T-cell (primary cell): Measurements from ENCODE around the gene ITPR2. TPM values are rescaled to one million over a fixed set of nuclear protein-coding genes. Genes with fewer than 3 reads are reported as not detected.
"Not testable (repeated sequence)": the region's sequence is repeated elsewhere in the genome, so short reads cannot be mapped to it uniquely, and the experiment has no call there.

Source experiments
- ATAC-seq, 4 experiments: fragments of 200-7000 bp in 3 of 4; fragments of 150-1000 bp in 1 of 4; cut with Tn5 transposase; replicated peaks in 1 of 4; 1 replicate in 3 of 4; 2 replicates in 1 of 4; pipeline ENCODE4 v1.10.0; 2021; ENCODE audit warnings: moderate library complexity in 3 of 4, mild to moderate bottlenecking in 2 of 4, moderate number of reproducible peaks in 1 of 4
- CTCF ChIA-PET, 2 donors: fragments of 300-600 bp; sonication (Branson Sonifier 250); formaldehyde crosslinking; loops; one replicate each; lab custom pipeline; 2022; ENCODE audit warnings: antibody characterized with exemption in 2 of 2; lab: Charles Lee
- POLR2A ChIA-PET, 2 donors: fragments of 300-600 bp; sonication (Branson Sonifier 250); formaldehyde crosslinking; loops; one replicate each; lab custom pipeline; 2022; ENCODE audit warnings: antibody characterized with exemption in 2 of 2; lab: Charles Lee
- DNase-seq, 35 experiments: peaks; one replicate each; pipeline versions ENCODE4 v3.0.0 to v3.0.0-alpha.2; 2013 to 2023
- H3K27ac ChIP-seq: one replicate; pipeline ENCODE4 v1.5.1; 2013; ENCODE audit warnings: low read length
- H3K27me3 ChIP-seq, 2 experiments: replicated peaks in 1 of 2; 1 replicate in 1 of 2; 2 replicates in 1 of 2; pipeline versions ENCODE4 v1.6.1 to v1.7.0; 2013; ENCODE audit warnings: low read length in 1 of 2, mixed read lengths in 1 of 2; ENCODE audit not compliant: control insufficient read depth in 2 of 2, insufficient read depth in 2 of 2; ENCODE audit errors: extremely low read depth in 1 of 2
- H3K36me3 ChIP-seq, 2 donors: 1 replicate in 1 of 2; 2 replicates in 1 of 2; pipeline versions ENCODE4 v1.6.1 to v1.7.0; 2013; ENCODE audit warnings: low read length in 1 of 2; ENCODE audit not compliant: control insufficient read depth in 2 of 2, insufficient read depth in 1 of 2; ENCODE audit errors: extremely low read depth in 1 of 2
- H3K4me1 ChIP-seq, 2 experiments: 1 replicate in 1 of 2; 2 replicates in 1 of 2; pipeline versions ENCODE4 v1.6.1 to v1.7.0; 2013; ENCODE audit warnings: low read length in 2 of 2, mixed read lengths in 1 of 2; ENCODE audit not compliant: insufficient read depth in 2 of 2, control insufficient read depth in 1 of 2; ENCODE audit errors: extremely low read depth in 1 of 2
- H3K4me3 ChIP-seq, 2 donors: 1 replicate in 1 of 2; 2 replicates in 1 of 2; pipeline versions ENCODE4 v1.5.1 to v1.7.0; 2013; ENCODE audit warnings: mild to moderate bottlenecking in 2 of 2, low read length in 1 of 2, moderate library complexity in 1 of 2; ENCODE audit not compliant: control insufficient read depth in 1 of 2; ENCODE audit errors: extremely low read depth in 1 of 2
- H3K9me3 ChIP-seq: 2 replicates; pipeline ENCODE4 v1.7.0; 2013
- H3K27ac Mint-ChIP-seq, 2 donors: one replicate each; pipeline ENCODE4 v1.8.0; 2020 to 2021; ENCODE audit warnings: mild to moderate bottlenecking in 2 of 2, mixed read lengths in 2 of 2
- H3K27me3 Mint-ChIP-seq, 2 donors: one replicate each; pipeline ENCODE4 v1.8.0; 2021 to 2022; ENCODE audit warnings: mixed read lengths in 2 of 2
- H3K36me3 Mint-ChIP-seq: one replicate; pipeline ENCODE4 v1.8.0; 2021; ENCODE audit warnings: mixed read lengths
- H3K4me1 Mint-ChIP-seq, 3 donors: one replicate each; pipeline ENCODE4 v1.8.0; 2020 to 2022; ENCODE audit warnings: mixed read lengths in 3 of 3, mild to moderate bottlenecking in 1 of 3
- H3K4me3 Mint-ChIP-seq, 3 donors: one replicate each; pipeline ENCODE4 v1.8.0; 2020 to 2022; ENCODE audit warnings: mild to moderate bottlenecking in 3 of 3, mixed read lengths in 3 of 3, moderate library complexity in 3 of 3
- H3K9me3 Mint-ChIP-seq, 3 donors: one replicate each; pipeline ENCODE4 v1.8.0; 2020 to 2022; ENCODE audit warnings: mixed read lengths in 3 of 3
- WGBS: methylation state at CpG from one replicate; pipeline ENCODE4 v1.1.5; 2013; ENCODE audit warnings: missing lambda C conversion rate; ENCODE audit not compliant: insufficient coverage; 5-methylcytosine and 5-hydroxymethylcytosine counted together
- total RNA-seq, 35 experiments: library from RNA in 6 of 35; stranded (reverse) in 6 of 35; fragments of 120-200 nt in 1 of 35; gene quantifications; one replicate each; pipeline versions ENCODE4 v1.2.1 to v1.2.4 and lab custom pipeline; 2013 to 2026

The ITPR2 gene
- total RNA-seq, 5 donors from 2014 or later (not counting 1 experiment from before 2014, with no cell fraction given): 38.8 to 52.5 (median 44.5) TPM

DNA sequence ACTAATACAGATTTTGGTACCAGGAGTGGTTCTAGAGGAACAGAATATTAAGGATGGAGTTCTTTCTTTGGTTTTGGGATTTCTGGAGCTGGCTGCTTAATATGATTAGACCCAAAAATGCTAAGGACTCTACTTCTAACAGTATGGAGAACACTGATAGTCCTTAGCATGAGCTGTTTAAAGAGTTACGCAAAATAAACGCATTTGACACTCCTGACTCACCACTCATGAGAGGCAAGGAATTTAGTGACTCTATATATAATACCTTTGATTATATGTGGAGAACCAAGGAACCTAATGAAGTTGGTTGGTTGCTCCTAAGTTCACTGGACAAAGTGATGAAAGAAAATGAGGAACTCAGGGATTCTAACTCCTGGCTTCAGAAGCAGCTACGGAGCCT, 57.0 kb downstream of the ITPR2 start:
- H3K27me3 ChIP-seq, H3K27me3 Mint-ChIP-seq, H3K4me3 ChIP-seq, H3K27ac Mint-ChIP-seq, POLR2A ChIA-PET, H3K9me3 ChIP-seq, CTCF ChIA-PET, DNase-seq, ATAC-seq, H3K27ac ChIP-seq, H3K4me3 Mint-ChIP-seq, H3K4me1 ChIP-seq, H3K36me3 ChIP-seq: not testable (repeated sequence)
- Mint-ChIP-seq H3K9me3 (peaks cover 5 to 26% (median 12%) of the 10 kb centered on the region in 3 donors), H3K4me1 (peaks cover 3 to 10% (median 5%) of the 10 kb centered on the region in 3 donors), H3K36me3 (peaks cover 66% of the 10 kb centered on the region)
- WGBS: 100% methylated on average over 1 of the region's 3 CpGs

DNA sequence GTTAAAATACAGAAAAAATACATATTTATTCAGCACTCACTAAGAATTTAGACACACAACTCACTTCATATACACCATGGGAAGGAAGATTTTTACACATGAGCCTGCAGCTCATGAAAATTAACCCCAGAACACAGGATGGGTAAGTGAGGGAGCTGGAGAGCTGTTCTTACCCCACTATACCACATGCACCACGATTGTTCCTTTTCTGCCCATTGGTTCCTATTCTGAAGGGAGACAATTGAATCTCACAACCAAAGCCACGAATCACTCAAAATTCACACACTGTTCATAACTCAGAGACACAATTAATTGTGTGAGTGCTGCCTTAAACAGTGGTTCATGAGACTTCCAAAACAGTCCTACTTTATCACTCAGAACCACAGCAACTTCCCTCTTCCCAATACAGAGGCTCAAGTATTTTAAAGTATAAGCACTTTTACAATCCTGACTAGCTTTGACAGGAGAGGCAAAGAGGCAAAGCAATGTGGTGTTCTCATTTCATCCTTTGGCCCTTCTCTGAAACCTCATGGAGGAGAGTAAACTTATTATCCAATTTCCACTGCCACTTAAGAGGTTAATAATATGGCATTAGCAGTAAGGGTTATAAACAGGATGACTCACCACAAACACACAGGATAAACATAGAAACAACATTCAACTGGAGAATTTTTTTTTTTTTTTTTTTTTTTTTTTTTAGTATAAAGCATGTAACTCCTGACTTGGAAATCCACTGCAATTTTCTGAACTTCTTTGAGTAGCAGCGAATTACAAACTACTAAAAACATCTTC, 59.5 kb downstream of the ITPR2 start:
- no CpG with 5 or more reads among the region's 3 CpGs for WGBS
- H3K9me3 Mint-ChIP-seq: peaks cover 0 to 16% (median 10%) of the 10 kb centered on the region in 3 donors
- H3K36me3 Mint-ChIP-seq: peaks cover 65% of the 10 kb centered on the region
- H3K27ac ChIP-seq: no peak overlapping the region
- ChIA-PET CTCF (no interaction called here), POLR2A (no interaction called here)
- no peak overlapping the region for H3K4me3 Mint-ChIP-seq
- ATAC-seq (no peak), DNase-seq (no peak)
- no peak overlapping the region for H3K4me3 ChIP-seq
- H3K27me3 Mint-ChIP-seq: no peaks in the 10 kb centered on the region
- peaks cover 0 to 2% of the 10 kb centered on the region in 2 experiments for H3K4me1 ChIP-seq
- H3K27me3 ChIP-seq: no peaks in the 10 kb centered on the region
- H3K9me3 ChIP-seq: no peaks in the 10 kb centered on the region
- H3K27ac Mint-ChIP-seq: no peak overlapping the region
- H3K36me3 ChIP-seq: no peaks in the 10 kb centered on the region
- peaks cover 20 to 30% (median 23%) of the 10 kb centered on the region in 3 donors for H3K4me1 Mint-ChIP-seq

DNA sequence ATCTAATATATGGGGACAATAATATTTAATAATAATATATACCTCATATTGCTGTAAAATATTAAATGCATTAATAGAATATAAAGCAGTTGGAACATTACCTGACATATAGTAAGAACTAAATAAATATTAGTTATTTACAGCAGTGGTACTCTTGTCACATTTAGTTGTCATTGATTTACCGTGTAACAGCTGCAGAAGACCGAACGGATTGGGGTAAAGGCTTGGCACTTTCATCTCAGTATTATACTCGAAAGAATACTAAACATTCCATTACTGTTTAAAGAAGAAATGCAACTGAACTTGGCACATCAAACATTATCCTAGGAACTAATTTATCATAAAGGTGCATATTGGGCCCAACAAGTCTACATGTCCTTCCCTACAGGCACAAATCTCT, 61.1 kb downstream of the ITPR2 start:
- ChIA-PET CTCF (no interaction called here), POLR2A (no interaction called here)
- H3K36me3 Mint-ChIP-seq: peaks cover 60% of the 10 kb centered on the region
- Histone ChIP-seq H3K27me3 (no peaks in the 10 kb centered on the region), H3K4me3 (no peak overlapping the region), H3K9me3 (no peaks in the 10 kb centered on the region), H3K4me1 (peaks cover 0 to 4% of the 10 kb centered on the region in 2 experiments), H3K36me3 (no peaks in the 10 kb centered on the region), H3K27ac (no peak overlapping the region)
- no peak overlapping the region for H3K4me3 Mint-ChIP-seq
- no peak for ATAC-seq
- peaks cover 2 to 9% (median 3%) of the 10 kb centered on the region in 3 donors for H3K9me3 Mint-ChIP-seq
- DNase-seq: no peak
- H3K27me3 Mint-ChIP-seq: no peaks in the 10 kb centered on the region
- 80% methylated on average over 1 of the region's 4 CpGs for WGBS
- no peak overlapping the region for H3K27ac Mint-ChIP-seq
- peaks cover 20 to 35% (median 26%) of the 10 kb centered on the region in 3 donors for H3K4me1 Mint-ChIP-seq

DNA sequence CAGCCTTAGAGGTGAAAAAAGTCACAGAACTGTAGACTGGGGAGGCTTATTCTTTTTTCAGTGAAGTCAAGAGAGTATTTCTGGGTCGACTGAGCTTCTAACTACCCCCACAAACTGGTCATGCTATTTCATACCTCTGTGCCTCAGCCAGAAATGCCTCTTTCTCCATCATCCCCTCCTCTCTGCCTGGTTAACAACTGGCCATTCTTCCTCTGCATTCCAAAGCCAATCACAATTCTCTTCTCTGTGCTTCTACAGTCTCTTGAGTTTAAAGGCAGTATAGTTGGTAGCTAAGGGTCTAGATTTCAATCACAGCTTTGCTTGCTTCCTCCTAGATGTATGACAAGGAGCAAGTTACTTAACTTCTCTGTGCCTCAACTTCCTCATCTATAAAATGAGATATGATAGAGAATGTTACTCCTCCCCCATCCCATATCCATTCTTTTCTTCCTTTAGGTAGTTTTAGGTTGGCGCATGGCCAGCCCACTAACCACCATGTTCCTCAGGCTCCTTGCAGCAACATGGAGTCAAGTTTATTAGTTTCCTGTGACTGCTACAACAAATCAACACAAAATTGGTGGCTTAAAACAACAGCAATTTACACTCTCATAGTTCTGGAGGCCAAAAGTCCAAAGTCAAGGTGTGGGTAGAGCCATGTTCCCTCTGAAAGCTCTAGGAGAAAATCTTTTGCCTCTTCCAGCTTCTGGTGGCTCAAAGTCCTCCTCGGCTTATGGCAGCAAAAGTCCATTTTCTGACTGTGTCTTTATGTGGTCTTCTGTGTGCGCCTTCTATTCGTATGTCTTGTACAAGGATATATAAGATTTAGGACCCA, 62.5 kb downstream of the ITPR2 start:
- Mint-ChIP-seq H3K9me3 (peaks cover 3 to 9% (median 4%) of the 10 kb centered on the region in 3 donors), H3K4me1 (peaks cover 20 to 35% (median 26%) of the 10 kb centered on the region in 3 donors), H3K27me3 (no peaks in the 10 kb centered on the region), H3K36me3 (peaks cover 64% of the 10 kb centered on the region), H3K27ac (no peak overlapping the region), H3K4me3 (no peak overlapping the region)
- Histone ChIP-seq H3K4me3 (no peak overlapping the region), H3K4me1 (peaks cover 0 to 4% of the 10 kb centered on the region in 2 experiments), H3K9me3 (no peaks in the 10 kb centered on the region), H3K36me3 (no peaks in the 10 kb centered on the region), H3K27me3 (no peaks in the 10 kb centered on the region), H3K27ac (no peak overlapping the region)
- ChIA-PET CTCF (no interaction called here), POLR2A (interaction anchor here in 1 of 2 donors (0.6 kb wide), 1 partner anchor 27 kb away, joined by 5 read pairs; no protein-coding TSS in a partner anchor)
- no peak for ATAC-seq
- no peak for DNase-seq
- WGBS: 83% methylated on average over 1 of the region's 5 CpGs

DNA sequence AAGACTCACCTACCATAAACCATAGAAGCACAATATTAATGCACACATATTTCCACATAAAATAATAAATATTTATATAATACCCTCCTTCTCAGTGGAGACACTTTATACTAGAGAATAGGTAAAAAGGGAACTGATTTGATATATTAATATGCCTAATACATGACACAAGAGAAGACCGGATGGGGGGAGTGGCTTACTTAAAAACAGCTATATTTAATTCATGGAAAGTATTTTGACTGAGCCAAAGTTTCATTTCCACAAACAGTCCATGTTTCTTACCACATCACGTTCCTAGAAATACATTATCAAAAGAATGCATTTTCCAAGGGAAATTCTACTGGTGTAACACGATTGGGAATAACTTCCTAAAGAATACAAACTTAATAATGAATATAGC, 63.4 kb downstream of the ITPR2 start:
- Mint-ChIP-seq H3K9me3 (peaks cover 3 to 9% (median 4%) of the 10 kb centered on the region in 3 donors), H3K4me3 (no peak overlapping the region), H3K27me3 (no peaks in the 10 kb centered on the region), H3K4me1 (peaks cover 20 to 26% (median 23%) of the 10 kb centered on the region in 3 donors), H3K36me3 (peaks cover 59% of the 10 kb centered on the region), H3K27ac (no peak overlapping the region)
- DNase-seq (no peak), ATAC-seq (no peak)
- Histone ChIP-seq H3K36me3 (no peaks in the 10 kb centered on the region), H3K27me3 (no peaks in the 10 kb centered on the region), H3K27ac (no peak overlapping the region), H3K4me3 (no peak overlapping the region), H3K9me3 (no peaks in the 10 kb centered on the region), H3K4me1 (peaks cover 0 to 4% of the 10 kb centered on the region in 2 experiments)
- no CpG with 5 or more reads among the region's 3 CpGs for WGBS
- POLR2A ChIA-PET: no interaction called here
- CTCF ChIA-PET: no interaction called here
